Measurements from ENCODE around the gene EP400.

GRCh38 chr12:132085291-132085635 lies 135.5 kb downstream of the EP400 start:
- TF ChIP-seq GATA2 (IDR thresholded peaks at IDR 0.05; ENCODE audit: low read depth, low read length) = no peak
- TF ChIP-seq GATA3 (IDR thresholded peaks at IDR 0.05; ENCODE audit: low read depth, low read length) = no peak

Data from SH-SY5Y (cell line).